Neural progenitor cell (in vitro differentiated cells): ENCODE measurements around the gene NPW. TPM values are rescaled to one million over a fixed set of nuclear protein-coding genes. Genes with fewer than 3 reads are reported as not detected.

Experiments used
- DNase-seq: peaks from one replicate; pipeline ENCODE4 v3.0.0-alpha.2; 2016; ENCODE audit warnings: low spot score
- H2AFZ ChIP-seq: fragments of 200-600 bp; sonication (generic); replicated peaks from 2 replicates; pipeline ENCODE4 v1.6.1; 2016; ENCODE audit warnings: antibody characterized with exemption
- H3F3A ChIP-seq: fragments of 200-600 bp; sonication (generic); 2 replicates; pipeline ENCODE4 v1.6.1; 2016; ENCODE audit warnings: antibody characterized with exemption, low read depth
- H3K27ac ChIP-seq: fragments of 200-600 bp; sonication (generic); 2 replicates; pipeline ENCODE4 v1.5.1; 2016; ENCODE audit warnings: mild to moderate bottlenecking
- H3K27me3 ChIP-seq: fragments of 200-600 bp; sonication (generic); 2 replicates; pipeline ENCODE4 v1.6.1; 2016; ENCODE audit warnings: mild to moderate bottlenecking, moderate library complexity
- H3K36me3 ChIP-seq: fragments of 200-600 bp; sonication (generic); 2 replicates; pipeline ENCODE4 v1.5.1; 2016
- H3K4me1 ChIP-seq: fragments of 200-600 bp; sonication (generic); 2 replicates; pipeline ENCODE4 v1.6.1; 2016; ENCODE audit warnings: mixed run types
- H3K4me2 ChIP-seq: fragments of 200-600 bp; sonication (generic); 2 replicates; pipeline ENCODE4 v1.6.1; 2016
- H3K4me3 ChIP-seq: fragments of 200-600 bp; sonication (generic); 2 replicates; pipeline ENCODE4 v1.5.1; 2016
- H3K79me2 ChIP-seq: fragments of 200-600 bp; sonication (generic); 2 replicates; pipeline ENCODE4 v1.6.1; 2016; ENCODE audit warnings: low read depth
- H3K9ac ChIP-seq: fragments of 200-600 bp; sonication (generic); 2 replicates; pipeline ENCODE4 v1.6.1; 2016
- H3K9me3 ChIP-seq: fragments of 200-600 bp; sonication (generic); 2 replicates; pipeline ENCODE4 v1.5.1; 2016; ENCODE audit warnings: low read depth
- H4K20me1 ChIP-seq: fragments of 200-600 bp; sonication (generic); 2 replicates; pipeline ENCODE4 v1.6.1; 2016; ENCODE audit warnings: low read depth
- H3K27ac Mint-ChIP-seq: 3 replicates; pipeline ENCODE4 v1.8.0; 2021; ENCODE audit warnings: mixed read lengths
- H3K27me3 Mint-ChIP-seq: 2 replicates; pipeline ENCODE4 v1.8.0; 2022; ENCODE audit warnings: low read depth, mild to moderate bottlenecking, inconsistent platforms, moderate library complexity, mixed read lengths; ENCODE audit not compliant: insufficient read depth
- H3K36me3 Mint-ChIP-seq: 3 replicates; pipeline ENCODE4 v1.8.0; 2021; ENCODE audit warnings: mixed read lengths
- H3K4me1 Mint-ChIP-seq: 3 replicates; pipeline ENCODE4 v1.8.0; 2021; ENCODE audit warnings: mixed read lengths
- H3K4me3 Mint-ChIP-seq: 3 replicates; pipeline ENCODE4 v1.8.0; 2021; ENCODE audit warnings: mild to moderate bottlenecking, moderate library complexity, mixed read lengths
- H3K9me3 Mint-ChIP-seq: 3 replicates; pipeline ENCODE4 v1.8.0; 2020; ENCODE audit warnings: mixed read lengths
- EZH2 ChIP-seq: fragments of 200-600 bp; sonication (generic); IDR thresholded peaks from 2 replicates; pipeline ENCODE4 v1.6.1; 2017; ENCODE audit warnings: antibody characterized with exemption, mild to moderate bottlenecking, moderate library complexity
- EZH2phosphoT487 ChIP-seq: fragments of 200-600 bp; sonication (generic); IDR thresholded peaks from 2 replicates; pipeline ENCODE4 v1.6.1; 2017; ENCODE audit warnings: antibody characterized with exemption
- total RNA-seq: library from RNA; depleted of rRNA; stranded (reverse); fragments of >200 nt; gene quantifications from 2 replicates; pipeline ENCODE4 v1.2.3, GENCODE V29; 2015; ENCODE audit warnings: low replicate concordance
- TF ChIP-seq, protein P1 (sequence below): fragments of 200-600 bp; sonication (generic); IDR thresholded peaks from 2 replicates; pipeline ENCODE4 v1.5.1; 2017; ENCODE audit warnings: antibody characterized with exemption, mild to moderate bottlenecking

The NPW gene
- total RNA-seq, 1 donor from 2014 or later = not detected

DNA sequence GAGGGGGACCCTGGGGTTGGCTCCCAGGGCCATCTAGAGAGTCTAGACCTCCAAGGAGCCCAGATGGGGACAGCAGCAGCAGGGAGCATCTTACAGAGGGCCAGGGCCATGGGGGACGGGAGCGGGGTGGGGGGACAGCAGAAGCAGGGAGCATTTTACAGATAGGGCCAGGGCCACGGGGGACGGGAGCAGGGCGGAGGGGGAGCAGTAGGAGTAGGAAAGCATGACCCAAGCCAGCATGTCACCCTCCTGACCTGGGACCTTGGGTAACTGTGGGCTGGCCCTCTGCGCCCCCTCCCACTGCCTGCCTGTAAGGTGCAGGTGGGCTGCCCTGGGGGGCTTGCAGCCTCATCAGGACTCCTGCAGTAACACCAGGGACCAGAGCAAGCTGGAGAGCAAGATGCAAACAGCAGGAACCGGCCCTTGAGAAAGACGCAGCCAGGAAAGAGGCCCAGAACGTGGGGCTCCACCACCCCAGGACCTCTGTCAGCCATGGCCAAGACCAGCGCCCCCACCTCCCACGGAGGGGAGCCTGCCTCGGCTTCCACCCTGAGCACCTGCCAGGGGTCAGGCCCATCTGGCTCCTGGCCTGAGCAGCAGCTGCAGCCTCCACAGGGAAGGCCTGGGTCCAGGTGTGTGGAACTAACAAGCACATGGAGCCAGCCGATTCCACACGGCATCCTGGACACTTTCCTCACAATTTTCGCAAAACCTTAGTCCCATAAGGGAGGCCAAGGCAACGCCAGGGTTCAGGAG lies 12.3 kb upstream of the NPW start:
- peaks cover 30% of the 10 kb centered on the region for H3F3A ChIP-seq
- no peak overlapping the region for H3K9ac ChIP-seq
- Mint-ChIP-seq H3K36me3 (peaks cover 4% of the 10 kb centered on the region), H3K4me3 (peak overlapping the region; percentile 88), H3K9me3 (no peaks in the 10 kb centered on the region), H3K4me1 (peaks cover 34% of the 10 kb centered on the region), H3K27ac (no peak overlapping the region), H3K27me3 (peaks cover 2% of the 10 kb centered on the region)
- peak overlapping the region; percentile 89 for H3K4me2 ChIP-seq
- no peak overlapping the region for H2AFZ ChIP-seq
- no peak overlapping the region for H3K27ac ChIP-seq
- H3K27me3 ChIP-seq = no peaks in the 10 kb centered on the region
- H3K4me3 ChIP-seq = no peak overlapping the region
- H3K4me1 ChIP-seq = peaks cover 17% of the 10 kb centered on the region
- no peaks in the 10 kb centered on the region for H3K36me3 ChIP-seq
- TF ChIP-seq EZH2phosphoT487 (no peak), EZH2 (no peak)
- TF ChIP-seq, protein P1, sequence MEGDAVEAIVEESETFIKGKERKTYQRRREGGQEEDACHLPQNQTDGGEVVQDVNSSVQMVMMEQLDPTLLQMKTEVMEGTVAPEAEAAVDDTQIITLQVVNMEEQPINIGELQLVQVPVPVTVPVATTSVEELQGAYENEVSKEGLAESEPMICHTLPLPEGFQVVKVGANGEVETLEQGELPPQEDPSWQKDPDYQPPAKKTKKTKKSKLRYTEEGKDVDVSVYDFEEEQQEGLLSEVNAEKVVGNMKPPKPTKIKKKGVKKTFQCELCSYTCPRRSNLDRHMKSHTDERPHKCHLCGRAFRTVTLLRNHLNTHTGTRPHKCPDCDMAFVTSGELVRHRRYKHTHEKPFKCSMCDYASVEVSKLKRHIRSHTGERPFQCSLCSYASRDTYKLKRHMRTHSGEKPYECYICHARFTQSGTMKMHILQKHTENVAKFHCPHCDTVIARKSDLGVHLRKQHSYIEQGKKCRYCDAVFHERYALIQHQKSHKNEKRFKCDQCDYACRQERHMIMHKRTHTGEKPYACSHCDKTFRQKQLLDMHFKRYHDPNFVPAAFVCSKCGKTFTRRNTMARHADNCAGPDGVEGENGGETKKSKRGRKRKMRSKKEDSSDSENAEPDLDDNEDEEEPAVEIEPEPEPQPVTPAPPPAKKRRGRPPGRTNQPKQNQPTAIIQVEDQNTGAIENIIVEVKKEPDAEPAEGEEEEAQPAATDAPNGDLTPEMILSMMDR = no peak
- H3K9me3 ChIP-seq = no peaks in the 10 kb centered on the region
- DNase-seq = no peak
- peaks cover 52% of the 10 kb centered on the region for H3K79me2 ChIP-seq
- H4K20me1 ChIP-seq = peaks cover 62% of the 10 kb centered on the region

DNA sequence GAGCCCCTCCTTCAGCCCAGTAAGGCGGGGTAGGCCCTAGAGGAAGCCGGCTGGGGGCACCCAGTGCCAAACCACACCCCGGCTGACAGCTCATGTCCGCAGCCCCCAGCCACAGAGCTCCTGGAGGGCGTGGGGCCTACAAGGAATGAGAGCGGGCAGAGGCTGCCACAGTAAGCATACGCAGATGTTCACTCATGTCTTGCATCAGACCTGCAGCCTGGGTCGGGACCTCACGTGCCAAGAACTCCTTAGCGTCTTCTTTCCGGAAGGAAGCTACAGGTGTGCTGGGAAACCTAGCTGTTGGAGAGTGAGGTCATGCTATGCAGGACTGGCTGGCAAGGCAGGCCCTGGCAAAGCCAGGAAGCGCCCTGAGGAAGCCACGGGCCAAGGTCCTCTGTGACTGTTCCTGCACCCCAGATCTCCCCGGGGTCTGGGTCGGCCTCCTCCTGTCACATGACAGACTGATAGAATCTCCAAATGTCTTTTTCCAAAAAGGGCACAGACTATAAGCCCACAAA lies 11.5 kb upstream of the NPW start:
- Histone ChIP-seq H3K9me3 (no peaks in the 10 kb centered on the region), H3K27ac (no peak overlapping the region), H3F3A (peaks cover 30% of the 10 kb centered on the region), H3K79me2 (peaks cover 51% of the 10 kb centered on the region), H3K4me2 (peak overlapping the region; percentile 89), H3K4me1 (peaks cover 17% of the 10 kb centered on the region), H3K4me3 (peak overlapping the region; percentile 100), H2AFZ (no peak overlapping the region), H3K27me3 (no peaks in the 10 kb centered on the region), H3K9ac (peak overlapping the region; percentile 88), H3K36me3 (no peaks in the 10 kb centered on the region), H4K20me1 (peaks cover 60% of the 10 kb centered on the region)
- no peak overlapping the region for H3K27ac Mint-ChIP-seq
- DNase-seq = no peak
- H3K36me3 Mint-ChIP-seq = peaks cover 3% of the 10 kb centered on the region
- H3K4me1 Mint-ChIP-seq = peaks cover 34% of the 10 kb centered on the region
- H3K4me3 Mint-ChIP-seq = peak overlapping the region; percentile 88
- TF ChIP-seq EZH2 (no peak), EZH2phosphoT487 (no peak)
- TF ChIP-seq, protein P1 = no peak
- H3K27me3 Mint-ChIP-seq = peaks cover 2% of the 10 kb centered on the region
- H3K9me3 Mint-ChIP-seq = no peaks in the 10 kb centered on the region

DNA sequence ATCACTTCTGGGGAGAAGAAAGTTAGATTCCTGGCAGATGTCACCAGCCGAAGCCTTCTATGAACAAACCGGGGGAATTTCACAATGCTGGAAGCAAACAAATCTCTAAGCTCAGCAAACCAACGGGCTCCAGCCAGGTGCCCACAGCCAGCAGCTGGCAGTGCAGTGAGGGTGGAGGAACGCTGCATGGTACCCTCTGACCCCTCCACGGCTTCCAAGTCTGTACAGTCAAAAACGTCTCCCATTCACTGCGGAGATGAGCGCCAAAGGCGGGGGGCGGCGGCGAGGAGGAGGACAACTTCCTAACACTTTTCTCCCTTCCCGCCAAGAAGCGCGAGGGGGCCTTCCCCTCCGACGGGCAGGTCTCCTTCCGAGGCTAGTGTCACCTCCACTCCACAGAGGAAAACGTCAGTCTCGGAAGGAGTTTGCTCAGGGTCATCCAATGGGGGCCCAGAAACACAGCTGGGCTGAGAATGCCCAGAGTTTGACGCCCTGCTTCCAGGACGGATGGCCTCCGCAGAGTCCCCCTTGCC lies 10.9 kb upstream of the NPW start:
- no peak overlapping the region for H3K27ac ChIP-seq
- H3K4me2 ChIP-seq = peak overlapping the region; percentile 89
- peaks cover 17% of the 10 kb centered on the region for H3K4me1 ChIP-seq
- H3K9me3 ChIP-seq = no peaks in the 10 kb centered on the region
- no peaks in the 10 kb centered on the region for H3K36me3 ChIP-seq
- peak overlapping the region; percentile 88 for H3K4me3 Mint-ChIP-seq
- TF ChIP-seq, protein P1 = no peak
- TF ChIP-seq EZH2phosphoT487 (no peak), EZH2 (no peak)
- H3K9me3 Mint-ChIP-seq = no peaks in the 10 kb centered on the region
- peaks cover 54% of the 10 kb centered on the region for H4K20me1 ChIP-seq
- peaks cover 2% of the 10 kb centered on the region for H3K27me3 Mint-ChIP-seq
- peaks cover 45% of the 10 kb centered on the region for H3K79me2 ChIP-seq
- no peaks in the 10 kb centered on the region for H3K27me3 ChIP-seq
- peaks cover 3% of the 10 kb centered on the region for H3K36me3 Mint-ChIP-seq
- no peak for DNase-seq
- H3K4me3 ChIP-seq = peak overlapping the region; percentile 100
- H3K9ac ChIP-seq = peak overlapping the region; percentile 88
- peaks cover 34% of the 10 kb centered on the region for H3K4me1 Mint-ChIP-seq
- peaks cover 30% of the 10 kb centered on the region for H3F3A ChIP-seq
- no peak overlapping the region for H3K27ac Mint-ChIP-seq
- H2AFZ ChIP-seq = no peak overlapping the region
